Activated B cell treated with CpG ODN at 0.5 μM for 24 hours (primary cell): ENCODE measurements around the gene LIPI. TPM values are rescaled to one million over a fixed set of nuclear protein-coding genes. Genes with fewer than 3 reads are reported as not detected.
"Not testable (repeated sequence)": the region's sequence is repeated elsewhere in the genome, so short reads cannot be mapped to it uniquely, and the experiment has no call there.

Experiments
- ATAC-seq: fragments of 200-7000 bp; cut with Tn5 transposase; one replicate; pipeline ENCODE4 v1.10.0; 2021; ENCODE audit warnings: low read depth, mild to moderate bottlenecking, moderate library complexity
- CTCF ChIA-PET: fragments of 350-600 bp; sonication (Branson Sonifier 250); formaldehyde crosslinking; loops from one replicate; lab custom pipeline; 2021; ENCODE audit warnings: antibody characterized with exemption; lab: Charles Lee
- POLR2A ChIA-PET: fragments of 350-600 bp; sonication (Branson Sonifier 250); formaldehyde crosslinking; loops from one replicate; lab custom pipeline; 2021; ENCODE audit warnings: antibody characterized with exemption; lab: Charles Lee
- DNase-seq: peaks from one replicate; pipeline ENCODE4 v3.0.0; 2022
- H3K27ac Mint-ChIP-seq: one replicate; pipeline ENCODE4 v1.8.0; 2020; ENCODE audit warnings: mixed read lengths
- H3K27me3 Mint-ChIP-seq: one replicate; pipeline ENCODE4 v1.8.0; 2021; ENCODE audit warnings: mixed read lengths
- H3K36me3 Mint-ChIP-seq: one replicate; pipeline ENCODE4 v1.8.0; 2021; ENCODE audit warnings: low read depth, mixed read lengths
- H3K4me1 Mint-ChIP-seq: one replicate; pipeline ENCODE4 v1.8.0; 2021; ENCODE audit warnings: mixed read lengths
- H3K4me3 Mint-ChIP-seq: one replicate; pipeline ENCODE4 v1.8.0; 2020; ENCODE audit warnings: mild to moderate bottlenecking, mixed read lengths
- H3K9me3 Mint-ChIP-seq: one replicate; pipeline ENCODE4 v1.8.0; 2020; ENCODE audit warnings: mixed read lengths
- intact Hi-C: fragments of 100-400 bp; cut with micrococcal nuclease; formaldehyde crosslinking; loops from one replicate; pipeline ENCODE4 v1.15.1; 2024
- total RNA-seq: library from RNA; stranded (reverse); gene quantifications from 2 replicates; pipeline ENCODE4 v1.2.3, GENCODE V29; 2022
- TF ChIP-seq, protein P1 (sequence below): fragments of 200-600 bp; IDR thresholded peaks from one replicate; pipeline ENCODE4 v1.8.0; 2022; ENCODE audit warnings: antibody characterized with exemption, mild to moderate bottlenecking

Gene LIPI
- total RNA-seq, 1 donor from 2014 or later: not detected

GRCh38 chr21:14120091-14120734 is 90.5 kb downstream of the LIPI start:
- CTCF ChIA-PET: no interaction called here

DNA sequence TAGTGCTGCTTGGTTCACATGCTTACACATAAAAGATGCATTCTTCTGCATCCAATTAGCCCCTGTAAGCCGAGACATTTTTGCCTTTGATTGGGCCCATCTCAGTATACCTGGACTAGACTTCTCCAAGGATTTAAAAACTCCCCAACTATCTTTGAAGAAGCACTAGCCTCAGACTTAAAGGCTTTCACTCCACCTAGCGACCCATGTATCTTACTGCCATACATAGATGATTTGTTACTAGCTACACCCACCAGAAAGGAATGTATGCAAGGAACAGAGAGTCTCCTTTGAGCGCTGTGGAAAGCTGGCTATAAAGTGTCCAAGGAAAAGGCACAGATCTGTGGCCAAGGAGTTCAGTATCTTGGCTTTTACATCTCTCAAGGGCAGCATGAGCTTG is 91.7 kb downstream of the LIPI start:
- H3K27me3 Mint-ChIP-seq: no peaks in the 10 kb centered on the region
- intact Hi-C loops: no loop called here
- no peaks in the 10 kb centered on the region for H3K36me3 Mint-ChIP-seq
- DNase-seq: no peak
- TF ChIP-seq, protein P1, sequence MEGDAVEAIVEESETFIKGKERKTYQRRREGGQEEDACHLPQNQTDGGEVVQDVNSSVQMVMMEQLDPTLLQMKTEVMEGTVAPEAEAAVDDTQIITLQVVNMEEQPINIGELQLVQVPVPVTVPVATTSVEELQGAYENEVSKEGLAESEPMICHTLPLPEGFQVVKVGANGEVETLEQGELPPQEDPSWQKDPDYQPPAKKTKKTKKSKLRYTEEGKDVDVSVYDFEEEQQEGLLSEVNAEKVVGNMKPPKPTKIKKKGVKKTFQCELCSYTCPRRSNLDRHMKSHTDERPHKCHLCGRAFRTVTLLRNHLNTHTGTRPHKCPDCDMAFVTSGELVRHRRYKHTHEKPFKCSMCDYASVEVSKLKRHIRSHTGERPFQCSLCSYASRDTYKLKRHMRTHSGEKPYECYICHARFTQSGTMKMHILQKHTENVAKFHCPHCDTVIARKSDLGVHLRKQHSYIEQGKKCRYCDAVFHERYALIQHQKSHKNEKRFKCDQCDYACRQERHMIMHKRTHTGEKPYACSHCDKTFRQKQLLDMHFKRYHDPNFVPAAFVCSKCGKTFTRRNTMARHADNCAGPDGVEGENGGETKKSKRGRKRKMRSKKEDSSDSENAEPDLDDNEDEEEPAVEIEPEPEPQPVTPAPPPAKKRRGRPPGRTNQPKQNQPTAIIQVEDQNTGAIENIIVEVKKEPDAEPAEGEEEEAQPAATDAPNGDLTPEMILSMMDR: no peak
- CTCF ChIA-PET: no interaction called here
- H3K27ac Mint-ChIP-seq: no peak overlapping the region
- POLR2A ChIA-PET: interaction anchor here (0.6 kb wide), 1 partner anchor 873 kb away, joined by 3 read pairs; no protein-coding TSS in a partner anchor
- peaks cover 8% of the 10 kb centered on the region for H3K9me3 Mint-ChIP-seq
- no peak for ATAC-seq
- peaks cover 45% of the 10 kb centered on the region for H3K4me1 Mint-ChIP-seq
- no peak overlapping the region for H3K4me3 Mint-ChIP-seq

More at GRCh38 chr21:14120091-14120734, 90.5 kb downstream of the LIPI start:
- TF ChIP-seq, protein P1: no peak
- Mint-ChIP-seq H3K27me3 (no peaks in the 10 kb centered on the region), H3K27ac (no peak overlapping the region), H3K36me3 (no peaks in the 10 kb centered on the region), H3K4me1 (peaks cover 52% of the 10 kb centered on the region), H3K9me3 (peaks cover 9% of the 10 kb centered on the region), H3K4me3 (peak overlapping the region; percentile 4)
- POLR2A ChIA-PET: no interaction called here
- no peak for ATAC-seq
- intact Hi-C loops: no loop called here
- DNase-seq: no peak

DNA sequence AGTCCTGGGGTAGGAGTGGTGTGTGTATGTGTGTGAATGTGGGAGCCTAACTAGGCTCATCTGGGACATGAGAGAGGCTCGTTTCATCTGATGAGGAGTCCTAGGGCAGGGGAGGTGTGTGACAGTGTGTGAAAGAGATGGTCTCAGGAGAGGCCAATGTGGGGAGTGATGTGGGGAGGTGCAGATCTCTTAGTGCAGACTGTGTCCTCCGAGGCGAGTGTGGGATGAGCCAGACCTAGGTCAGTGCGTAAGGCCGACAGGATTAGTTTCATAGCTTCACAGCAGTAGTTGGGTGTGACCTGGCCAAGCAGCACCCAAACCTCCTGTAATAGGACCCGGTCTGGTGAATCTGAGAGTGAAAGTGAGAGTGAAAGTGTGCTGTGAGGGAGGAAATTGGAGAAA is 94.7 kb downstream of the LIPI start:
- POLR2A ChIA-PET: no interaction called here
- DNase-seq: no peak
- Mint-ChIP-seq H3K36me3 (no peaks in the 10 kb centered on the region), H3K9me3 (no peaks in the 10 kb centered on the region), H3K27ac (peak overlapping the region; percentile 82), H3K4me3 (peak overlapping the region; percentile 60), H3K4me1 (peaks cover 27% of the 10 kb centered on the region), H3K27me3 (no peaks in the 10 kb centered on the region)
- CTCF ChIA-PET: no interaction called here
- TF ChIP-seq, protein P1: no peak
- intact Hi-C loops: no loop called here
- peak; percentile 85 for ATAC-seq

DNA sequence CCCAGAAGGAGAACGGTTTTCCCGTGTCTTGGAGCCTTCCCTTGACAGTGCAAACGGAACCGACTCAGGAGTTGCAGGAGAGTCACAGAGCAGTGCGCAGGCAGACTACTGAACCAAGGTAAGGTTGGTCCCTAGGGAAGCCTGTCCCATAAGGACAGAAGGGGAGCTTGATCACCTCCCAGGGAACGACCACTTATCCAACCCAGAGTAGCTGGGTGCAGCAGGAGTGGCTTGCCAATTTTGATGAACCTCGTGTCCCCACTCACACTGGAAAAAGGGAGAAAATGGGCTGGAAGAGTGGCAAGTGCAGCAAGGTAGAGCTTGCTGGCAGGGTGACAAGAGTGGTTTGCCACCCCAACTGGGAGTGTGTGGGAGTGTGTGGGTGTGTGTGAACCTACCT is 95.1 kb downstream of the LIPI start:
- intact Hi-C loops: no loop called here
- ChIA-PET CTCF (no interaction called here), POLR2A (no interaction called here)
- DNase-seq (no peak), ATAC-seq (no peak)
- Mint-ChIP-seq H3K27me3 (no peaks in the 10 kb centered on the region), H3K9me3 (no peaks in the 10 kb centered on the region), H3K4me1 (peaks cover 23% of the 10 kb centered on the region), H3K36me3 (no peaks in the 10 kb centered on the region), H3K4me3 (peak overlapping the region; percentile 60), H3K27ac (peak overlapping the region; percentile 82)
- TF ChIP-seq, protein P1: no peak

DNA sequence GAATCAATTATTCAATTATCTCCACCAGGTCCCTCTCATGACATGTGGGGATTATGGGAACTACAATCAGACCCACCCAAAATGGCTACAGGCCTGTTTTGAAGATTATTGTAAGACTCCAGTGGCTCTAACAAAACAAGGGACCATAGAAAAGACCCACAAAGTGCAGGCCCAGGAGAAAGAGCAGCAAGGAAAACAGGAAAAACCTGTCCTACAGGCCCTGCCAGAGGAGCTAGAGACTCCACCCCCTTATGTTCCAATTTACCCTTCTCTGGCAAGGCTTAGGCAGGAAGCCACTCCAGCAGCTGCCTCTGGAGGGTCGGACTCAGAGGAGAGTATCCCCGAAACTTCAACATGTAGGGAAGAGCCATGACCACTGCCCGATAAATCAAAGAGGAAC is 96.5 kb downstream of the LIPI start:
- ChIA-PET CTCF (no interaction called here), POLR2A (no interaction called here)
- TF ChIP-seq, protein P1: no peak
- DNase-seq (no peak), ATAC-seq (no peak)
- intact Hi-C loops: no loop called here
- peaks cover 16% of the 10 kb centered on the region for H3K4me1 Mint-ChIP-seq
- no peaks in the 10 kb centered on the region for H3K9me3 Mint-ChIP-seq
- no peak overlapping the region for H3K4me3 Mint-ChIP-seq
- no peaks in the 10 kb centered on the region for H3K27me3 Mint-ChIP-seq
- H3K27ac Mint-ChIP-seq: no peak overlapping the region
- H3K36me3 Mint-ChIP-seq: no peaks in the 10 kb centered on the region

- POLR2A ChIA-PET, DNase-seq, H3K9me3 Mint-ChIP-seq, H3K4me1 Mint-ChIP-seq, intact Hi-C loops, H3K27me3 Mint-ChIP-seq, H3K4me3 Mint-ChIP-seq, ATAC-seq, H3K27ac Mint-ChIP-seq, H3K36me3 Mint-ChIP-seq, CTCF ChIA-PET: not testable (repeated sequence)
Observed at GRCh38 chr21:14104564-14104963, 106.2 kb downstream of the LIPI start.
